SK-N-SH (cell line): ENCODE measurements around the gene MYO7A. TPM values are rescaled to one million over a fixed set of nuclear protein-coding genes. Genes with fewer than 3 reads are reported as not detected.

Experiments
- CTCF ChIA-PET: fragments of 300-600, 350-600 bp; formaldehyde crosslinking; extraction: SDS; loops from one replicate; lab custom pipeline; 2021; lab: Yijun Ruan, JAX
- POLR2A ChIA-PET: fragments of 350-600 bp; sonication (Branson Sonifier 250); formaldehyde crosslinking; extraction: SDS; loops from one replicate; lab custom pipeline; 2020; ENCODE audit warnings: antibody characterized with exemption, inconsistent platforms; lab: Yijun Ruan, JAX
- DNase-seq: peaks from one replicate; pipeline ENCODE4 v3.0.0; 2012
- H2AFZ ChIP-seq: fragments of 200-600 bp; sonication (generic); 2 replicates; pipeline ENCODE4 v1.8.1; 2016; ENCODE audit warnings: antibody characterized with exemption, mild to moderate bottlenecking, low read depth
- H3F3A ChIP-seq: fragments of 200-600 bp; sonication (generic); replicated peaks from 2 replicates; pipeline ENCODE3; 2016; ENCODE audit warnings: antibody characterized with exemption, mild to moderate bottlenecking; ENCODE audit not compliant: insufficient read depth
- H3K27ac ChIP-seq, 2 experiments: fragments of 200-500 bp in 1 of 2; fragments of 200-600 bp in 1 of 2; sonication (Bioruptor generic) in 1 of 2; sonication (generic), shearing (Covaris generic) in 1 of 2; 2 replicates each; pipeline versions ENCODE4 v1.5.1 to v1.6.1; 2014 to 2016; ENCODE audit warnings: low read depth in 2 of 2, inconsistent platforms in 1 of 2, low read length in 1 of 2, mild to moderate bottlenecking in 1 of 2, mixed read lengths in 1 of 2
- H3K27me3 ChIP-seq: fragments of 200-600 bp; sonication (generic), shearing (Covaris generic); 2 replicates; pipeline ENCODE4 v1.6.1; 2016; ENCODE audit warnings: mixed run types; ENCODE audit not compliant: insufficient read depth
- H3K36me3 ChIP-seq, 2 experiments: fragments of 200-500 bp in 1 of 2; fragments of 200-600 bp in 1 of 2; sonication (Bioruptor generic) in 1 of 2; sonication (generic) in 1 of 2; replicated peaks in 1 of 2; 2 replicates each; pipeline versions ENCODE3 to v1.5.1; 2014 to 2016; ENCODE audit warnings: low read length in 1 of 2, mild to moderate bottlenecking in 1 of 2; ENCODE audit not compliant: insufficient read depth in 2 of 2, control insufficient read depth in 1 of 2
- H3K4me1 ChIP-seq, 2 experiments: fragments of 200-500 bp in 1 of 2; fragments of 200-600 bp in 1 of 2; sonication (Bioruptor generic) in 1 of 2; sonication (generic), shearing (Covaris generic) in 1 of 2; 2 replicates each; pipeline versions ENCODE4 v1.5.1 to v1.6.1; 2014 to 2016; ENCODE audit warnings: low read depth in 1 of 2, low read length in 1 of 2, mixed run types in 1 of 2; ENCODE audit not compliant: insufficient read depth in 2 of 2, control insufficient read depth in 1 of 2
- H3K4me2 ChIP-seq: fragments of 200-600 bp; sonication (generic), shearing (Covaris generic); 2 replicates; pipeline ENCODE4 v1.6.1; 2017; ENCODE audit warnings: mixed run types
- H3K4me3 ChIP-seq, 2 experiments: fragments of 200-500 bp in 1 of 2; fragments of 200-600 bp in 1 of 2; sonication (Bioruptor generic) in 1 of 2; sonication (generic), shearing (Covaris generic) in 1 of 2; 2 replicates each; pipeline versions ENCODE4 v1.5.1 to v1.8.1; 2014 to 2016; ENCODE audit warnings: low read depth in 2 of 2, inconsistent platforms in 1 of 2, low read length in 1 of 2, mild to moderate bottlenecking in 1 of 2, mixed read lengths in 1 of 2, moderate library complexity in 1 of 2
- H3K79me2 ChIP-seq: fragments of 200-600 bp; sonication (generic); 2 replicates; pipeline ENCODE4 v1.8.1; 2017; ENCODE audit warnings: mild to moderate bottlenecking; ENCODE audit not compliant: insufficient read depth
- H3K9ac ChIP-seq: fragments of 200-600 bp; sonication (generic); 2 replicates; pipeline ENCODE4 v1.6.1; 2017; ENCODE audit warnings: mixed run types
- H3K9me2 ChIP-seq: fragments of 200-600 bp; sonication (generic); 2 replicates; pipeline ENCODE4 v1.6.1; 2017; ENCODE audit warnings: mixed run types
- H3K9me3 ChIP-seq: fragments of 200-600 bp; sonication (generic); 2 replicates; pipeline ENCODE4 v1.6.1; 2017; ENCODE audit warnings: mixed run types, mild to moderate bottlenecking, moderate library complexity
- H4K20me1 ChIP-seq: fragments of 200-600 bp; sonication (generic); 2 replicates; pipeline ENCODE4 v1.6.1; 2017; ENCODE audit warnings: mild to moderate bottlenecking, mixed run types; ENCODE audit not compliant: insufficient read depth
- CTCF ChIP-seq: fragments of 200-600 bp; sonication (generic); IDR thresholded peaks from 2 replicates; pipeline ENCODE4 v1.6.1; 2017; ENCODE audit warnings: antibody characterized with exemption, mild to moderate bottlenecking, moderate library complexity
- ELF1 ChIP-seq: IDR thresholded peaks from 2 replicates; pipeline ENCODE4 v1.4.0; 2012
- EP300 ChIP-seq, 2 experiments: IDR thresholded peaks; 2 replicates each; pipeline versions ENCODE4 v1.4.0 to v1.6.1; 2012; ENCODE audit warnings: borderline replicate concordance in 1 of 2, low read depth in 1 of 2, low read length in 1 of 2
- FOSL2 ChIP-seq: IDR thresholded peaks from 2 replicates; pipeline ENCODE4 v1.4.0; 2012; ENCODE audit warnings: low read depth, mild to moderate bottlenecking, moderate library complexity, borderline replicate concordance
- GABPA ChIP-seq: IDR thresholded peaks from 2 replicates; pipeline ENCODE4 v1.4.0; 2012; ENCODE audit warnings: low read depth, mild to moderate bottlenecking
- GATA2 ChIP-seq: sonication (generic); formaldehyde crosslinking; IDR thresholded peaks from 2 replicates; pipeline ENCODE4 v1.5.0; 2020; ENCODE audit warnings: mild to moderate bottlenecking, missing genetic modification reagents
- IRF3 ChIP-seq: fragments of 150-350 bp; IDR thresholded peaks from 2 replicates; pipeline ENCODE4 v1.6.1; 2016; ENCODE audit warnings: mild to moderate bottlenecking, low read depth, low read length
- JUND ChIP-seq: IDR thresholded peaks from 2 replicates; pipeline ENCODE4 v1.4.0; 2012
- MAX ChIP-seq: IDR thresholded peaks from 2 replicates; pipeline ENCODE4 v1.4.0; 2012; ENCODE audit warnings: low read depth
- MEF2A ChIP-seq: IDR thresholded peaks from 2 replicates; pipeline ENCODE4 v1.4.0; 2012; ENCODE audit warnings: low read depth, borderline replicate concordance
- POLR2AphosphoS5 ChIP-seq: IDR thresholded peaks from 2 replicates; pipeline ENCODE4 v1.6.1; 2012; ENCODE audit warnings: low read depth, low read length
- RCOR1 ChIP-seq: fragments of 150-350 bp; IDR thresholded peaks from 2 replicates; pipeline ENCODE4 v1.6.1; 2017; ENCODE audit warnings: antibody characterized with exemption, low read length
- REST ChIP-seq: IDR thresholded peaks from 2 replicates; pipeline ENCODE4 v1.6.1; 2012; ENCODE audit warnings: mild to moderate bottlenecking, low read depth, low read length, moderate library complexity
- SMC3 ChIP-seq: IDR thresholded peaks from 2 replicates; pipeline ENCODE4 v1.6.1; 2012; ENCODE audit warnings: low read depth, low read length, improper control_type of control experiment
- TEAD4 ChIP-seq: IDR thresholded peaks from 2 replicates; pipeline ENCODE4 v1.4.0; 2012; ENCODE audit warnings: mild to moderate bottlenecking, borderline replicate concordance; ENCODE audit not compliant: insufficient read depth
- ZBTB33 ChIP-seq: IDR thresholded peaks from 2 replicates; pipeline ENCODE4 v1.4.0; 2012; ENCODE audit warnings: low read depth, borderline replicate concordance
- WGBS: methylation state at CpG from one replicate; pipeline ENCODE4 v1.1.6; 2017; ENCODE audit warnings: low lambda C conversion rate; 5-methylcytosine and 5-hydroxymethylcytosine counted together
- polyA plus RNA-seq, 3 experiments: library from polyadenylated mRNA; depleted of rRNA; stranded (reverse); fragments of >200 nt; gene quantifications; 2 replicates each; pipeline ENCODE4 v1.2.3, GENCODE V29; 2012

The MYO7A gene
- polyA plus RNA-seq, 1 of the 3 experiments (the other 2 are of a cell fraction): 0.08 TPM

GRCh38 chr11:77212314-77213007 is 84.4 kb downstream of the MYO7A start:
- no peak for TF ChIP-seq MAX
- TF ChIP-seq JUND: no peak
- no peak for TF ChIP-seq ZBTB33
- no peak for TF ChIP-seq EP300 (IDR thresholded peaks at IDR 0.05; ENCODE audit: borderline replicate concordance in 1 of 2, low read depth in 1 of 2, low read length in 1 of 2)
- Histone ChIP-seq H3K27me3 (no peaks in the 10 kb centered on the region), H3K4me3 (no peak overlapping the region), H3K4me2 (no peak overlapping the region), H3K9me3 (no peaks in the 10 kb centered on the region), H3K27ac (no peak overlapping the region), H3F3A (no peaks in the 10 kb centered on the region), H4K20me1 (no peaks in the 10 kb centered on the region), H3K79me2 (no peaks in the 10 kb centered on the region), H3K4me1 (no peaks in the 10 kb centered on the region), H3K36me3 (no peaks in the 10 kb centered on the region), H3K9ac (no peak overlapping the region), H3K9me2 (no peaks in the 10 kb centered on the region), H2AFZ (no peak overlapping the region)
- POLR2A ChIA-PET: no interaction called here
- no peak for DNase-seq
- 74% methylated on average over 8 of the region's 8 CpGs for WGBS
- CTCF ChIA-PET: interaction anchor here (1.0 to 1.4 kb wide), 3 partner anchors 17 to 99 kb away, joined by 3 to 6 read pairs (median 5); no protein-coding TSS in a partner anchor

GRCh38 chr11:77213029-77213579 is 85.1 kb downstream of the MYO7A start:
- 57% methylated on average over 11 of the region's 13 CpGs for WGBS
- no peak overlapping the region for H3K4me3 ChIP-seq
- CTCF ChIA-PET: interaction anchor here (1.0 to 1.4 kb wide), 2 partner anchors 18 to 100 kb away, joined by 3 to 6 read pairs; no protein-coding TSS in a partner anchor
- no peaks in the 10 kb centered on the region for H3K4me1 ChIP-seq
- H3K9ac ChIP-seq: no peak overlapping the region
- no peak overlapping the region for H3K27ac ChIP-seq
- no peaks in the 10 kb centered on the region for H3K9me3 ChIP-seq
- H3K36me3 ChIP-seq: no peaks in the 10 kb centered on the region
- no peak overlapping the region for H2AFZ ChIP-seq
- H3K79me2 ChIP-seq: no peaks in the 10 kb centered on the region
- no peaks in the 10 kb centered on the region for H3F3A ChIP-seq
- POLR2A ChIA-PET: no interaction called here
- H3K9me2 ChIP-seq: no peaks in the 10 kb centered on the region
- no peaks in the 10 kb centered on the region for H3K27me3 ChIP-seq
- H4K20me1 ChIP-seq: no peaks in the 10 kb centered on the region
- TF ChIP-seq GABPA (no peak), FOSL2 (no peak), TEAD4 (no peak), IRF3 (no peak), JUND (no peak), MEF2A (no peak), ELF1 (no peak), EP300 (IDR thresholded peaks at IDR 0.05; ENCODE audit: borderline replicate concordance in 1 of 2, low read depth in 1 of 2, low read length in 1 of 2) (no peak), RCOR1 (no peak), GATA2 (no peak), POLR2AphosphoS5 (no peak), SMC3 (no peak), CTCF (no peak), REST (no peak)
- H3K4me2 ChIP-seq: no peak overlapping the region
- DNase-seq: no peak
